ENCODE measurements around the gene LHPP.

LHPP gene

GRCh38 chr10:124543146-124543545 is 81.5 kb downstream of the LHPP start:
- Histone ChIP-seq H3K36me3 (ENCODE audit: low read depth) (no peaks in the 10 kb centered on the region), H3K27ac (ENCODE audit: poor library complexity, severe bottlenecking) (no peak overlapping the region), H3K4me1 (ENCODE audit: insufficient read depth, poor library complexity, severe bottlenecking) (no peaks in the 10 kb centered on the region), H3K9me3 (ENCODE audit: severe bottlenecking) (no peaks in the 10 kb centered on the region), H3K4me3 (ENCODE audit: severe bottlenecking) (no peak overlapping the region), H3K27me3 (ENCODE audit: insufficient read depth, poor library complexity, severe bottlenecking) (no peaks in the 10 kb centered on the region)
- TF ChIP-seq CTCF (IDR thresholded peaks at IDR 0.05; ENCODE audit: poor library complexity, severe bottlenecking): no peak
- ATAC-seq (ENCODE audit: low read depth) (no peak), DNase-seq (ENCODE audit: low spot score) (no peak)

DNA sequence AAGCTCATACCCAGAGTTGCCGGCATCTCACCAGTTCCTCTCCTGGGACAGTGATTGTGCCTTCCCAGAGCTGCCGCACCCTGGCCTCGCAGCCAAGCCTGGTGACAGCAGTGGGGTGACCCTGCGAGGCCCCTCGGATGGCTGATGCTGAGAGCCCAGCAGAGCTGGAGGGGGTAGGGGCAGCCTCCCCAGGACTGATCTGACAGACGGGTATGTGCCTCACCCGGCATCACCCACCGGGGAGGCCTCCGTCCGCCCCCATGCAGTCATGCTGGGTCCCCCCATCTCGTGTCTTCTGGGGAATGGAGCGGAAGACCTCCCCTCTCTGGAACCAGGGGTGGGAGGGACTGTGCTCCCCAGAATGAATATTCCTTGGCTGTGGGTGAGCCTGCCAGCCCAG is 82.3 kb downstream of the LHPP start:
- H3K36me3 ChIP-seq (ENCODE audit: low read depth): no peaks in the 10 kb centered on the region
- no peak for ATAC-seq (ENCODE audit: low read depth)
- TF ChIP-seq CTCF (IDR thresholded peaks at IDR 0.05; ENCODE audit: poor library complexity, severe bottlenecking): no peak
- no peak overlapping the region for H3K27ac ChIP-seq (ENCODE audit: poor library complexity, severe bottlenecking)
- H3K4me3 ChIP-seq (ENCODE audit: severe bottlenecking): no peak overlapping the region
- no peaks in the 10 kb centered on the region for H3K9me3 ChIP-seq (ENCODE audit: severe bottlenecking)
- H3K27me3 ChIP-seq (ENCODE audit: insufficient read depth, poor library complexity, severe bottlenecking): no peaks in the 10 kb centered on the region
- DNase-seq (ENCODE audit: low spot score): no peak
- H3K4me1 ChIP-seq (ENCODE audit: insufficient read depth, poor library complexity, severe bottlenecking): no peaks in the 10 kb centered on the region

DNA sequence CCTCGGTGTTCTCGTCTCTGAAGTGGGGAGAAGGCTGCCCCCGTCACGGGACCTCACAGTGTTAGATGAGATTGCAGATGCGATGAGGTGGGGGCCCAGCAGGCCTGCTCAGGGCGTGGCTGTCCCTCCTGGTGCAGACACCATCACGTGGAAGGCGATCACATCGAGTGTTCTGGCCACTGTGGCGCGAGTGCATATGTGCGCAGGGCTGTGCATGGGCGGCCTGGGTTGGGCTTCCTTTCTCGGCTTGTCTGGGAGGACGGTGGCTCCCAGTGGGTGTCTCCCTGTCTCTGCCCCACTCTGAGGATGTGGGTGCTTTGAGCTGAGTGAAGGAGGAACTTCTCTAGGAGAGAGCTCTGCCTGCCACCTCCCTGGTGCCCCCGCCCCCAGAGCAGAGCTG is 83.1 kb downstream of the LHPP start:
- Histone ChIP-seq H3K27me3 (ENCODE audit: insufficient read depth, poor library complexity, severe bottlenecking) (no peaks in the 10 kb centered on the region), H3K9me3 (ENCODE audit: severe bottlenecking) (no peaks in the 10 kb centered on the region), H3K4me3 (ENCODE audit: severe bottlenecking) (no peak overlapping the region), H3K27ac (ENCODE audit: poor library complexity, severe bottlenecking) (no peak overlapping the region), H3K36me3 (ENCODE audit: low read depth) (no peaks in the 10 kb centered on the region), H3K4me1 (ENCODE audit: insufficient read depth, poor library complexity, severe bottlenecking) (no peaks in the 10 kb centered on the region)
- DNase-seq (ENCODE audit: low spot score) (no peak), ATAC-seq (ENCODE audit: low read depth) (no peak)
- TF ChIP-seq CTCF (IDR thresholded peaks at IDR 0.05; ENCODE audit: poor library complexity, severe bottlenecking): no peak

DNA sequence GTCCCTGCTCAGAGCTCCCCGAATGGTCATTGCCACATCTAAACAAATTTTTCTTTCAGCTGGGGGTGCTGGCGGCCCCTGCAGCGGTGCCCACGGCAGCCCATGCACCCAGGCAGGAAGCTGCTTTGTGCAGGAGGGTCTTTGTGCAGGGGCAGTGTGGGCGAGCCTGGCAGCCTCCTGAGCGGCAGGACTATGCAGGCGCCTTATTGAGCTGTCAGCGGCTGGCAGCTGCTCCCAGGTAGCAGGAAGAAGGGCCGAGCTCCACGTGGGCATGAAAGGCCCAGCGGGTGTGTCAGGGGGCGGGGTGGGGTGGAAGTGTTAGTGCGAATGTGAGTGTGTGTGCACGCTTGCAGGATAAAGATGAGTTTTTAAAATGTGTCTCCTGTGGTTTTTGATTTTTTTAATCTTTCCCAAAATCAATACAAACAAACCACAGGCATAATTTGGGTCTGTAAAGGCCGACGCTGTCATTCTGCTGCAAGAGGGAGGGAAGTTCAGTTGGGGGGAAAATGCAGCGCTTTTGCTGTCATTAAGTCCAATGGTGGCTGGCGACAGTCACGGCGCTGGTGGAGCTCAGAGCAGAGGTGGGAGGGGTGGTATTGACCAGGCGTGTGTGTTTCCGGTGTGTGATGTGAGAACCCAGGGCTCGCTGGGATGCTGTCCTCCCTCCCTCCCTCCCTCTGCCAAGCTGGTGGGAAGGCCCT is 83.9 kb downstream of the LHPP start:
- Histone ChIP-seq H3K36me3 (ENCODE audit: low read depth) (no peaks in the 10 kb centered on the region), H3K4me1 (ENCODE audit: insufficient read depth, poor library complexity, severe bottlenecking) (no peaks in the 10 kb centered on the region), H3K4me3 (ENCODE audit: severe bottlenecking) (no peak overlapping the region), H3K27me3 (ENCODE audit: insufficient read depth, poor library complexity, severe bottlenecking) (no peaks in the 10 kb centered on the region), H3K27ac (ENCODE audit: poor library complexity, severe bottlenecking) (no peak overlapping the region), H3K9me3 (ENCODE audit: severe bottlenecking) (no peaks in the 10 kb centered on the region)
- ATAC-seq (ENCODE audit: low read depth) (no peak), DNase-seq (ENCODE audit: low spot score) (no peak)
- no peak for TF ChIP-seq CTCF (IDR thresholded peaks at IDR 0.05; ENCODE audit: poor library complexity, severe bottlenecking)

- Histone ChIP-seq H3K27me3 (ENCODE audit: insufficient read depth, poor library complexity, severe bottlenecking) (no peaks in the 10 kb centered on the region), H3K36me3 (ENCODE audit: low read depth) (no peaks in the 10 kb centered on the region), H3K27ac (ENCODE audit: poor library complexity, severe bottlenecking) (no peak overlapping the region), H3K9me3 (ENCODE audit: severe bottlenecking) (no peaks in the 10 kb centered on the region), H3K4me3 (ENCODE audit: severe bottlenecking) (no peak overlapping the region), H3K4me1 (ENCODE audit: insufficient read depth, poor library complexity, severe bottlenecking) (no peaks in the 10 kb centered on the region)
- no peak for ATAC-seq (ENCODE audit: low read depth)
- TF ChIP-seq CTCF (IDR thresholded peaks at IDR 0.05; ENCODE audit: poor library complexity, severe bottlenecking): no peak
- DNase-seq (ENCODE audit: low spot score): no peak
These were observed 84.4 kb downstream of the LHPP start for GRCh38 chr10:124546055-124546369.
